Adrenal gland (tissue), 5 donors: ENCODE data around the gene KCND2.

Source experiments
- CTCF ChIP-seq, 6 experiments: fragments of 450-650 bp in 4 of 6; fragments of 200-600 bp in 2 of 6; sonication (generic) in 1 of 6; IDR thresholded peaks; 1 replicate in 5 of 6; 2 replicates in 1 of 6; pipeline versions ENCODE4 v1.5.1 to v1.8.0; 2016 to 2021; ENCODE audit warnings: antibody characterized with exemption in 6 of 6, mild to moderate bottlenecking in 2 of 6, moderate library complexity in 1 of 6
- POLR2A ChIP-seq, 2 donors: fragments of 450-650 bp; IDR thresholded peaks; one replicate each; pipeline ENCODE4 v1.6.1; 2017; ENCODE audit warnings: antibody characterized with exemption in 2 of 2, mild to moderate bottlenecking in 2 of 2, moderate library complexity in 1 of 2
- donor health status: DM: no; HTN: no; CAD: no.

GRCh38 chr7:120398284-120399000, 125.5 kb downstream of the KCND2 start:
- no peak for TF ChIP-seq CTCF (IDR thresholded peaks at IDR 0.05)
- no peak for TF ChIP-seq POLR2A (IDR thresholded peaks at IDR 0.05)
